OCI-LY3 (cell line): ENCODE results near the gene RACGAP1.

Source experiments
- CTCF ChIP-seq: fragments of 200-600, 300-600 bp; sonication (generic); IDR thresholded peaks from 2 replicates; pipeline ENCODE4 v1.5.1; 2014; ENCODE audit warnings: antibody characterized with exemption, low read length, low read depth
- EZH2phosphoT487 ChIP-seq: fragments of 200-600 bp; shearing (Covaris generic); IDR thresholded peaks from 2 replicates; pipeline ENCODE4 v1.6.1; 2018; ENCODE audit warnings: antibody characterized with exemption, mixed run types, low read depth

GRCh38 chr12:50024805-50025186 lies 498 bp downstream of the RACGAP1 start:
- no peak for TF ChIP-seq CTCF
- TF ChIP-seq EZH2phosphoT487: no peak
